ENCODE data around the gene FOCAD.

- TF ChIP-seq MAX (IDR thresholded peaks at IDR 0.05; ENCODE audit: low read depth, low read length) (no peak), ZNF687 (IDR thresholded peaks at IDR 0.05) (no peak), RAD51 (IDR thresholded peaks at IDR 0.05) (no peak), POLR2AphosphoS5 (IDR thresholded peaks at IDR 0.05; ENCODE audit: low read length) (no peak), CUX1 (IDR thresholded peaks at IDR 0.05; ENCODE audit: insufficient replicate concordance, low read depth, low read length) (no peak), ZNF274 (IDR thresholded peaks at IDR 0.05; ENCODE audit: insufficient read depth, insufficient read length) (no peak), POLR2AphosphoS2 (IDR thresholded peaks at IDR 0.05; ENCODE audit: low read depth, low read length) (no peak), SMAD1 (IDR thresholded peaks at IDR 0.05; ENCODE audit: low read depth, partially characterized antibody) (no peak), CTCF (IDR thresholded peaks at IDR 0.05 in 2 of 3, conservative IDR thresholded peaks at IDR 0.05 in 1 of 3; ENCODE audit: control insufficient read depth in 2 of 3, extremely low read depth in 1 of 3, insufficient read depth in 1 of 3, low read depth in 3 of 3, low read length in 3 of 3) (no peak), NFYB (IDR thresholded peaks at IDR 0.05; ENCODE audit: insufficient read depth, low read depth, low read length) (no peak), POLR2A (IDR thresholded peaks at IDR 0.05; ENCODE audit: low read depth, low read length) (no peak), MTA2 (IDR thresholded peaks at IDR 0.05; ENCODE audit: low read depth) (no peak), CBX3 (IDR thresholded peaks at IDR 0.05; ENCODE audit: borderline replicate concordance, low read depth) (no peak)
Measured at GRCh38 chr9:20760246-20760891, 76.3 kb downstream of the FOCAD start.
